Ectodermal cell (in vitro differentiated cells): ENCODE results near the gene ABHD12.

ENCODE experiments used
- H3K27ac ChIP-seq: 2 replicates; pipeline ENCODE4 v1.7.0; 2013; ENCODE audit warnings: mild to moderate bottlenecking, low read depth, low read length; ENCODE audit not compliant: insufficient read depth, poor library complexity, severe bottlenecking
- H3K27me3 ChIP-seq: 2 replicates; pipeline ENCODE4 v1.7.0; 2013; ENCODE audit warnings: mild to moderate bottlenecking, low read length; ENCODE audit not compliant: insufficient read depth, control insufficient read depth, poor library complexity, severe bottlenecking
- H3K36me3 ChIP-seq: one replicate; pipeline ENCODE4 v1.7.0; 2013; ENCODE audit warnings: low read length; ENCODE audit not compliant: control insufficient read depth, insufficient read depth
- H3K4me1 ChIP-seq: one replicate; pipeline ENCODE4 v1.7.0; 2013; ENCODE audit warnings: low read length; ENCODE audit not compliant: control insufficient read depth, insufficient read depth
- H3K4me3 ChIP-seq: 2 replicates; pipeline ENCODE4 v1.7.0; 2013; ENCODE audit warnings: low read depth, low read length, control low read depth; ENCODE audit not compliant: insufficient read depth
- H3K9me3 ChIP-seq: 2 replicates; pipeline ENCODE4 v1.7.0; 2013; ENCODE audit warnings: mild to moderate bottlenecking, low read length, moderate library complexity; ENCODE audit not compliant: control insufficient read depth
- WGBS, 2 experiments: methylation state at CpG; one replicate each; pipeline ENCODE4 v1.1.7; 2013; ENCODE audit warnings: missing lambda C conversion rate in 2 of 2; 5-methylcytosine and 5-hydroxymethylcytosine counted together

ABHD12 gene

GRCh38 chr20:25289886-25290597 lies 100.6 kb downstream of the ABHD12 start:
- H3K27me3 ChIP-seq = no peaks in the 10 kb centered on the region
- H3K9me3 ChIP-seq = no peaks in the 10 kb centered on the region
- no peak overlapping the region for H3K4me3 ChIP-seq
- H3K27ac ChIP-seq = no peak overlapping the region
- WGBS, 2 experiments = 92 to 94% methylated on average over 24 of the region's 24 CpGs
- no peaks in the 10 kb centered on the region for H3K4me1 ChIP-seq
- peaks cover 34% of the 10 kb centered on the region for H3K36me3 ChIP-seq

GRCh38 chr20:25288291-25289181 lies 102.1 kb downstream of the ABHD12 start:
- no peaks in the 10 kb centered on the region for H3K27me3 ChIP-seq
- H3K27ac ChIP-seq = no peak overlapping the region
- H3K4me1 ChIP-seq = no peaks in the 10 kb centered on the region
- WGBS, 2 experiments = 96% methylated on average over 22 of the region's 22 CpGs
- H3K9me3 ChIP-seq = no peaks in the 10 kb centered on the region
- no peak overlapping the region for H3K4me3 ChIP-seq
- H3K36me3 ChIP-seq = peaks cover 44% of the 10 kb centered on the region

- Histone ChIP-seq H3K9me3 (no peaks in the 10 kb centered on the region), H3K4me1 (no peaks in the 10 kb centered on the region), H3K27me3 (no peaks in the 10 kb centered on the region), H3K27ac (no peak overlapping the region), H3K36me3 (peaks cover 44% of the 10 kb centered on the region), H3K4me3 (no peak overlapping the region)
- 91 to 95% methylated on average over 16 of the region's 16 CpGs for WGBS, 2 experiments
Observed at GRCh38 chr20:25287631-25288290, 102.9 kb downstream of the ABHD12 start.

GRCh38 chr20:25286917-25287316 lies 103.7 kb downstream of the ABHD12 start:
- no peaks in the 10 kb centered on the region for H3K4me1 ChIP-seq
- H3K27ac ChIP-seq = no peak overlapping the region
- H3K4me3 ChIP-seq = no peak overlapping the region
- 93% methylated on average over 12 of the region's 12 CpGs for WGBS, 2 experiments
- H3K27me3 ChIP-seq = no peaks in the 10 kb centered on the region
- H3K9me3 ChIP-seq = no peaks in the 10 kb centered on the region
- peaks cover 44% of the 10 kb centered on the region for H3K36me3 ChIP-seq

GRCh38 chr20:25285856-25286798 lies 104.5 kb downstream of the ABHD12 start:
- H3K4me3 ChIP-seq = no peak overlapping the region
- H3K4me1 ChIP-seq = no peaks in the 10 kb centered on the region
- H3K9me3 ChIP-seq = no peaks in the 10 kb centered on the region
- no peak overlapping the region for H3K27ac ChIP-seq
- peaks cover 47% of the 10 kb centered on the region for H3K36me3 ChIP-seq
- no peaks in the 10 kb centered on the region for H3K27me3 ChIP-seq
- WGBS, 2 experiments = 93% methylated on average over 24 of the region's 24 CpGs

GRCh38 chr20:25285091-25285647 lies 105.5 kb downstream of the ABHD12 start:
- H3K4me1 ChIP-seq = no peaks in the 10 kb centered on the region
- H3K27me3 ChIP-seq = no peaks in the 10 kb centered on the region
- H3K9me3 ChIP-seq = no peaks in the 10 kb centered on the region
- no peak overlapping the region for H3K4me3 ChIP-seq
- no peak overlapping the region for H3K27ac ChIP-seq
- peaks cover 47% of the 10 kb centered on the region for H3K36me3 ChIP-seq
- 87 to 89% methylated on average over 26 of the region's 26 CpGs for WGBS, 2 experiments

GRCh38 chr20:25284131-25284601 lies 106.5 kb downstream of the ABHD12 start:
- WGBS, 2 experiments = 96 to 97% methylated on average over 17 of the region's 17 CpGs
- Histone ChIP-seq H3K36me3 (peaks cover 52% of the 10 kb centered on the region), H3K27me3 (no peaks in the 10 kb centered on the region), H3K4me1 (no peaks in the 10 kb centered on the region), H3K4me3 (no peak overlapping the region), H3K27ac (no peak overlapping the region), H3K9me3 (no peaks in the 10 kb centered on the region)

GRCh38 chr20:25283221-25283951 lies 107.2 kb downstream of the ABHD12 start:
- H3K36me3 ChIP-seq = peaks cover 50% of the 10 kb centered on the region
- H3K27ac ChIP-seq = no peak overlapping the region
- no peaks in the 10 kb centered on the region for H3K4me1 ChIP-seq
- no peaks in the 10 kb centered on the region for H3K9me3 ChIP-seq
- no peak overlapping the region for H3K4me3 ChIP-seq
- WGBS, 2 experiments = 95% methylated on average over 24 of the region's 24 CpGs
- no peaks in the 10 kb centered on the region for H3K27me3 ChIP-seq

GRCh38 chr20:25282796-25283195 lies 107.8 kb downstream of the ABHD12 start:
- no peak overlapping the region for H3K27ac ChIP-seq
- no peaks in the 10 kb centered on the region for H3K4me1 ChIP-seq
- peaks cover 48% of the 10 kb centered on the region for H3K36me3 ChIP-seq
- no peak overlapping the region for H3K4me3 ChIP-seq
- H3K9me3 ChIP-seq = no peaks in the 10 kb centered on the region
- WGBS, 2 experiments = 93 to 94% methylated on average over 11 of the region's 11 CpGs
- no peaks in the 10 kb centered on the region for H3K27me3 ChIP-seq
